Measurements from ENCODE around the gene ZBTB46.

ZBTB46 gene

DNA sequence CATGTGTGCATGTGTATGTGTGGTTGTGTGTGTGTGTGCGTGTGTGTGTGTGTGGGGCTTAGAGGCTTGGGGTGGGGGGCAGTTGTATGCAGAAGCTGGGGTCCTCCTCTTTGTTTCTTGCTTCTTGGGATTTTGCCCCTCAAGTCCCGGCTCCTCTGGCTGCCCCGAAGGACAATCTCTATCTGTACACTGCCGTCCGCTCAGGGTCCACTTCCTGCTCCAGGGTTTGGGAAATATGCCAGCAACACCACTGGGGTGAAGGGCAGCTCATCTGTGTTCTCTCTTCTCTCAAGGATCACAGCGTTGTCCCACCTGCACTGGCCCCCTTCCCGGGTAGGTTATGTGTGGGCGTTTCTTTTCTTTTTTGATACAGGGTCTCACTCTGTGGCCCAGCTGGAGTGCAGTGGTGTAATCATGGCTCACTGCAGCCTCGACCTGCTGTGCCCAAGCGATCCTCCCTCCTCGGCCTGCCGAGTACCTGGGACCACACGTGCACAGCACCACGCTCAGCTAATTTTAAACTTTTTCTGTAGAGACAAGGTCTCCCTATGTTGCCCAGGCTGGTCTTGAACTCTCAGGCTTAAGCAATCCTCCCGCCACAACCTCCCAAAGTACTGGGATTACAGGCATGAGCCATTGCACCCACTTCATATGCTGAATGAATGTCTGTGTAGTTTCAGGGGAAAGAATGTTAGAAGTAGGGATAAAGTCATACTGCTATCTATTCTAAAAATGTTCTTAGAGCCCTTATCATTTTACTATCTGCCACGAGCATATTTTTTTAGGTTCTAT is 65.8 kb downstream of the ZBTB46 start:
- DNase-seq = no peak

DNA sequence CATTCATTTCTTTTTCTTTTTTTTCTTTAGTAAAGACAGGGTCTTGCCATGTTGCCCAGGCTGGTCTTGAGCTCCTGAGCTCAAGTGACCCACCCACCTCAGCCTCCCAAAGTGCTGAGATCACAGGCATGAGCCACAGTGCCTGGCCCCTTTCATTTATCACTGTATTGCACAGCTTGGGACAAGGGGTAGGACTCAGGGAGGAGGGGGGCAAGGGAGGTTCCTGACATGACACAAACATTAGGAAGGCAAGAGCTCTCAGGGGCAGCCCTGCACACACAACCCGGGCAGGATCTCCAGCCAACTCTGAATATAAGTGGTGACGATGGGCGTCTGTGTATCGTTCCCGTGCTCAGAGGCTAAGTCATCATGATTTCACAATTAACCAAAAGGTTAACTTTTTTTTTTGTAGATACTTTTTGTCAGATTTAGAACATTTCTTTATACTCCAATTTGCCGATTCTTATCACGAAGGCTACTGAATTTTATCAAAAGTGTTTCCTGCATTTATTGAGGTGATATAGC is 71.6 kb downstream of the ZBTB46 start:
- DNase-seq = no peak

DNA sequence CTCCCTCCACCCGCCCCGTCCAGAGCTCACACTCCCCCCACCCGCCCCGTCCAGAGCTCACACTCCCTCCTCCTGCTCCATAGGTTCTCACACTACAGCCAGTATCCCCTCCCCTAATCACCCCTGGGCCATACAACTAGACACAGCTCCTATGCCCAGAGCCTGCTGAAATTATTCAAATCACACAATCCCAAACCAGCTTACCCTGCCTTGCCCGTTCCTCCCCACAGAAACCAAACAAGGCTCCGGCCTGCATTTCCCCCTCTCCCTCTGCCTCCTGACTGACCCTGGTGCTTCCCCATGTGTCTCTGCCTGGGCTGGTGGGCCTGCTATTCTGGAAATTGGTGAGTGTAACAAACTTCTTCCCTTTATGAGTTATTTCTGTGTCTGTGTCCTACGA is 72.9 kb downstream of the ZBTB46 start:
- no peak for DNase-seq

DNA sequence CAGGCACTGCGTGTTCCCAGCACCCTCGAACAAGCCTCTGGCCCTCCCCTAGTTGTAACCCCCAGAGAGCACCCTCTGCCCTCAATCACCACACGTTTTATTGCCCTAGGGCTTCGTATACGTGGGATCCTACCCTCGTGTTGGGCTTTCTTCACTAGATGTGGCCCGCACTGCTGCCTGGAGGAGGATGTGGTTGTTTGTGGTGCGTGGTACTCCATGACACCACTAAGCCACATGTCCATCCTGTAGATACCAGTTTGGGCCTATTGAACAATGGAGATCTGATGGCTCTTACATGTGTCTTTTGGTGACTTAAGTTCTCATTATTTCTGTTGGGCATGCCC is 74.4 kb downstream of the ZBTB46 start:
- no peak for DNase-seq

DNA sequence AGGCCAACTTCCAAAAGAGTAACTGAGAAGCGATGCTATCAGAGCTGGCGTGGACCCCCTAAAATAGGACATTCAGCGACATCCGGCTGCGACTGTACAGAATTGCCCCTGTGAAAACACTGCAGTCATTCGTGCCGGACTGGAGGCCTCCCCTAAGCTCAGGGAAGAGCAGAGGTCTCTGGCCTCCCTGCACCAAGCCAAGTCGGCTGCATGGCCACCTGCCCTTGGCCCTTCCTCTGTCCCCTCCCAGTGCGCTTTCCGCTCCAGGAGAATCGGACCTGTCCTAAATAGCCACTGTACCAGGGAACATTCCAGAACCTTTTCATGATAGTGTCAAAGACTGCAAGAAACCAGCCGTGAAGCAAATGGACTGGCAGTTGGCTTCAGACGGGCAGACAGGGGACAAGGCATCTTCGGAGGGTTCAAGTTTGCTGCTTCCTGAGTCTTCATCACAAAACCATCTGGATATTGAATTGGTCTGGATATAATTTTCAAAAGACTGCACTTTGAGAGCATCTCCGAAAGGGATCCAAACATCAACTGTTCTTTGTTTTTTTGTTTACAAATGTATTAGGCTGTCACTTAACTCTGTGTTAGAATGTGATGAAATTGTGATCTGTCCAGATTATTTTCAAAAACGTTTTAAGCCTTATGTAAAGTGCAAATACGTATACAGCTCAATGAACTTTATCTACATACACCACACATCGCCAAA is 75.0 kb downstream of the ZBTB46 start:
- no peak for DNase-seq

DNA sequence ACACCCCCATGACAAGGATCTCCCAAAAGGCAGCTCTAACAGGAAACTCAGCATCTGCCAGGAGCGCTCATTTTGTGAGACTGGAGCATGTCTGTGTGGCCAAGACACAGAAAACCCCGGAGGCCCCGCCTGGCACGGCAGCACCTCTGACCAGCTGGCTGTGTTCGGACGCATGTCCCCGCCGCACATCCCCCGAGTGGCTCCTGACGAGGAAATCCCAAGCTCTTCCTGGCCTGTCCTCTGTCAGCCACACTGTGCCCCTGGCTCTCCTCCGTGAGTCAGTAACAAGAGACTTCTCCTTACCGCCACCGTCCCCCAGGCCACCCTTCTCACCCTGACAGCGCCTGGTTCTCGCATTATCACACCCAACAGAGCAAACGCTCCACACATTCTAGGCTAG is 77.1 kb downstream of the ZBTB46 start:
- no peak for DNase-seq

DNA sequence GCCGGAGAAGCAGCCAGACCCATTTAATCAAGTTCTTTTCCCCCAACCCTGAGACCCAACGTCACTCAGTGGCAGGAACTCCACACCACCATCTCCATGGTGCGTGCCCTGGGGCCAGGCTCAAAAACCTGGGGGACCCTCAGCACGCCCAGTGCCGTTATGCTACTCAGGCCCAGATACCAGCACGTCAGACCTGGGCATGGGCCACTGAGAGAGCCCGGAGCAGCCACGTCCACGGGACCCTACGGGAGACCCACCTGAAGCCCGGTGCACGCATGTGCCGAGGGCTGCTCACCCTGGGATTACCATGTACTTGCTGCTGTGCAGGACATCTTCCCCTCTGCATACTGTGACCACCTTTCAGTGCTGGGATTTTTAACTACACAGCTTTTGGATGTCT is 77.7 kb downstream of the ZBTB46 start:
- DNase-seq = no peak

DNA sequence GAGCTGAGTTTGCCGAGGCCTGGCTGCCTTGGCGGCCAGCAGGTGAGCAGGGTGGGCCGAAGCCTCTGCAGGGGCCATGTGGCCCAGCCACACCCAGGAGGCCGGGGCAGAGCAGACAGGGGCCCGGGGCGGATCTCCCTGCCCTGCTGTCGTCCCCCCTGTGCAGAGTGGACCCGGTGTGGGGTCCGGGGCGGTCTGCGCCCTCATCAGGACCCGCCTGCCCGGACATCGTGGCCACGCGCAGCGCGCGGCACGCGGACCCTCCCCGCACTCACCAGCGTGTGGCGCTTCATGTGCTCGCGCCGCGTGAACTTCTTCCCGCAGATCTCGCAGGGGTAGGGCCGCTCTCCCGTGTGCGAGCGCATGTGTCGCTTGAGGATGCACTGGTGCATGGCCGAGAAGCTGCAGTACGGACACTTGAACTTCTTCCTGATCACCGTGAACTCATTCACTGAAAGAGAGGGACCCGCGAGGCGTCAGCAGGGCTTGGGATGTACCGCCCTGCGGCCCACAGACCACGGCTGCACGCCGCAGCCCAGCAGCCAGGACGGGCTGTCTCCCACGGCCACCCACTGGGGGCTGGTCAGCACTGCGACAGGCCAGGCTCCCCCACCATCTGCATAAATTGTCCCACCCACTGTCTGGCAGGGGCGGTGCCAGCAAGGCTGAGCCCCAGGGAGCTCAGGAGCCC is 78.5 kb downstream of the ZBTB46 start:
- no peak for DNase-seq

DNA sequence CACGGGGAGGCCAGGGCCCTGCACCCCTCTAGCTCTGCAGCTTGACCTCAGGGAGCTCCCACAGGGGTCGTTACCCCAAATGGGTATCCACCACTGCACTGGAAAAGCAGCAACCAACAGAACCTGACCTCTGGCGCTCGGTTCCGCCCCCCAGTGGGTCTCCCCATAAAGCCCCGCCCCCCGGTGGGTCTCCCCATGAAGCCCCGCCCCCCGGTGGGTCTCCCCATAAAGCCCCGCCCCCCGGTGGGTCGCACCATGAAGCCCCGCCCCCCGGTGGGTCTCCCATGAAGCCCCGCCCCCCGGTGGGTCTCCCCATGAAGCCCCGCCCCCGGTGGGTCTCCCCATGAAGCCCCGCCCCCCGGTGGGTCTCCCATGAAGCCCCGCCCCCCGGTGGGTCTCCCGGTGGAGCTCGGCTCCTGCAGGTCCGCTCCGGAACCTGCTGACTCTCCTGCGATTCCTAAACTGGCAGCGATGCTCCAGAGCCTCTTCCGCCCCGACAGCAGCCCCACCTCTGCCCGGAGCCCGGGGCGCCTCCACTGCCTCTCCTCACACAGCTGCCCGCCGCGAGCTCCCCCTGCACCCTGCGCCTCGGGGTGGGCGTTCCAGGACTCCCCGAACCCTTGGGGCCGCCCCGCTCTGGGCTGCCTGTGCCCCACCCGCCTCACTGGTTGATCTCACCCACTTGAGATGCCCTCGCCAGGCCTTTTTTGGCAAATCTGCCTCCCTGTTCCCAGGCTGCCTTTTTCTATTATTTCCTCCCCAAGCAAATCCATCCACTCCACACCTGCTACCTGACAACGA is 79.4 kb downstream of the ZBTB46 start:
- no peak for DNase-seq

DNA sequence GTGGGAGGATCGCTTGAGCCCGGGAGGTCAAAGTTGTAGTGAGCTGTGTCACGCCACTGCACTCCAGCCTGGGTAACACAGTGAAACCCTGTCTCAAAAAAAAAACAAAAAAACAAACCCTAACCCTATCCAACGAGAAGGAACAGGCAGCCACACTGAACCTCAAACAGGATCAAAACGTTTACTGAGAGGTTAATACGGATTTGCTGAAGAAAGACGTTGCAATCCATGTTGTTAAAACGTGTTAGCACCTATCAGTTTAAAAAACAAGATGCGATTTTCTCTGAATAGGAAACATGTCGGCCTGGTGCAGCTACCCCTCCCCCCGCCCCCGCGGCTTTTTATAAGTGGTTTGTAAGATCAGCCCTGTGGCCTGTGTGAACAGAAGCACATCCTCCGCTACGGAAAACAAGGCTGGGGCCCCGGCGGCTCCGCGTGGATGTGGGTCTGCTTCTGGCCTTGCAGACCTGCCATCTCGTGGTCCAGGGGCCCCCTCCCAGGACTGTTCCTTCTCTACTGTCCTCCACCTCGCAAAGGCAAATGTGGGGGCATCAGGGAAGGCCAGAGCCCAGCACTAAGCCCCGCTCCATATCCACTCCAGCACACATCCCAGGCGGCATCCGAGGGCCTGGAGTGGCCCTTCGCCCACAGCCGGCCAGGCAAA is 80.1 kb downstream of the ZBTB46 start:
- no peak for DNase-seq

DNA sequence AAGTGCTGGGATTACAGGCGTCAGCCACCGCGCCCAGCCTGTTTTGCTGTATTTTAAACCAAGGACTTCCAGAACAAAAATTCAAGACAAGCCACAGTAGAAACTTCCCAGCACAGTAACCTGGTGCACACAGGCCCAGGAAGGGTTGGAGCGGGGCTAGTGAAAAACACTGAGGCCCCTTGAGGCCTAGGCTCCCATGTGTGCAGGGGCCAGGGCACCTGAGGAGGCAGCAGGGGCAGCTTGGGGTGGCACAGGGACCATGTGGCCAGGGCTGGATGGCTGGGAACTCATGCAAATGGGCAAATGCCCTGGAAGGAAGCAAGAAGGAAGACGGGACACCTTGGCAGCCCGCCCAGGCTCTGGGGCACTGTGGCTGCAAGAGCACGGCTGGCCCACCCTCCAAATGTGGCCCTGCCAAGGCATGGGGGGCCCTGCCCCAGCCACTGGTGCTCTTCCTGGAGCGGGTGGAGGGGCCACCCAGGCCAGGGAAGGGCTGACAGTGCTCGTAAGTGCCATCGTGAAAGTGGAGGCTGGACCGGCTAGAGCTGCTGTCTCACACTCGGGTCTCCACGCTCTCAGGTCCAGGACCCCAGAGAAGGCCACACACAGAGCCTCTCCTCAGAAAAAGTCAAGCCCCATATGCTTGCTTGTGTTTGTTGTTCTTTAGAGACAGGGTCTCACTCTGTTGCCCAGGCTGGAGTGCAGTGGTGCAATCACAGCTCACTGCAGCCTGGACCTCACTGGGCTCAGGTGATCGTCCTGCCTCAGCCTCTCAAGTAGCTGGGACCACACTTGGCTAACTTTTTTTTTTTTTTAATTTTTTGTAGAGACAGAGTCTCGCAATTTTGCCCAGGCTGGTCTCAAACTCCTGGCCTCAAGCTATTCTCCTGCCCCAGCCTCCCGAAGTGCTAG is 81.2 kb downstream of the ZBTB46 start:
- no peak for DNase-seq

DNA sequence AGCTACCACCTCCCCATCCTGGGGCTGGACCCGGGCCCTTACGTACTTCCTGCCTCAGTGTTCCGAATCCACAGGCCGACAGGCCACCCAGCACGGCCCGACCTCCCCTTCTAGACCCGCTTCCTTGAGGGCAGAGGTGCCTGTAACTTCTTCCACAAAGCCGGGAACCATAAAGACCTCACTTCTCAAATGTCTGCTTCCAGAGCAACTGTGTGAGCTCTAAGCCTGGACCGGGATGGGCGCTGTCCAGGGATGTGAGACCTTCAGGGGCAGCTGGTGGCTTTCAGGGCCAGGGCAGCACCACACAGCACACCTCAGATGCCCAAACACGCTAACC is 82.2 kb downstream of the ZBTB46 start:
- DNase-seq = no peak

DNA sequence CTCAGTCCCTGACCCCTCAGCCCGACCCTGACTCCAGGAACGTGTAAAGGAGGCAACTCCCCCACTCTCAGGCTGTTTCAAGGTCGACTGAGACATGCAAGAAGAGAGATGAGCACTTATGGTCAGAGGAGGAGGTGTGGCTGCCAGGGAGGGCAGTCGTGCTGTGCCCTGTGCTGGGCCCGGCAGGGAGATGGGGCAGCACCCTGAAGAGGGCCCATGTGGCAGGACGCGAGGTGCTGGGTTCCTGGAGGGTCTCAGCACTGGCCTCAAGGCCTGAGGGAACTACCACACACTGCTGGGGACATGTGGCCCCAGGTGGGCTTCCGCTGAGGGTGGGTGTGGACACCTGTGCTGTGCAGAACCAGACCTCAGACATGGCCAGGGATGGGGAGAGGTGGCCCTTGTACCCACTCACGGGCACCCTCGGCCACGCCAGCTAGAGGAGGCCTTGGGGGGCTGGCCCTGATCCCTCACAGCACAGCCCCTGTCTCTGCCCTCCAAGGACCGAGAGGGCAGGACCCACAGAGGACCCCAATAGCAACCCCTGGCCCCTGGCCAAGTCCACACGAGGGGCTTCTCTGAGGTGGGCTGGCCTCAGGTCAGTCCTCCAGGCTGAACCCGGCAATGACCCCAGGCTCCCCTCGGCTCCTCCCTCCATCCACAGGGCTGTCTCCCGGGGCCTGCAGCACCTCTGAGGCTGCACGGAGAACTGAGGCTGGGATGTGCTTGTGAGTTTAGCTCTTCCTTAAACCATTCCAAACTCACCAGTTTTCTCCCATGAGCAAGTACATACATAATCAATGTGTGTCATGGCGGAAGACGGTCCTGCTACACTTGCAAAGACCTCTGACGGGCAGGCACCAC is 82.8 kb downstream of the ZBTB46 start:
- no peak for DNase-seq

DNA sequence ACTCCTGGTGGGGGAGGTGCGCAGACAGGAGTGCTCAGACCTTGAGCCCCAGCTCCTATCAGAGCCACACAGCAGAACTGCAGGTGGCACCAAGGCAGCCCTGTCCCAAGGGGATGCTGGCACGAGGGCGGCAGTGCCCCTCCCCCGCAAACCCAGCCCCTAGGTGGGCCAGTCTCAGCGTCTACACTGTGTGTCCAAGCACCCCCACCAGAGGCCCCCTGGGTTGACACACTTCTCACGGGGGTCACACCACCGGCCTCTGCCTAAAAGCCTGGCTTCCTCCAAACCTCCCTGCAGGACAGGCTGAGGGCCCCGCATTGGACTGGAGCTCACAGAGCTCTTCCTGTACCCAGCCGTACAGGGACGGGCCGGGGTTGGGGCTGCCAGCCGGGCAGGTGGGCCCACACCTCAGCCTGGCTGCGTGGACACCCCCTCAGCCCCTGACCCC is 83.4 kb downstream of the ZBTB46 start:
- no peak for DNase-seq

DNA sequence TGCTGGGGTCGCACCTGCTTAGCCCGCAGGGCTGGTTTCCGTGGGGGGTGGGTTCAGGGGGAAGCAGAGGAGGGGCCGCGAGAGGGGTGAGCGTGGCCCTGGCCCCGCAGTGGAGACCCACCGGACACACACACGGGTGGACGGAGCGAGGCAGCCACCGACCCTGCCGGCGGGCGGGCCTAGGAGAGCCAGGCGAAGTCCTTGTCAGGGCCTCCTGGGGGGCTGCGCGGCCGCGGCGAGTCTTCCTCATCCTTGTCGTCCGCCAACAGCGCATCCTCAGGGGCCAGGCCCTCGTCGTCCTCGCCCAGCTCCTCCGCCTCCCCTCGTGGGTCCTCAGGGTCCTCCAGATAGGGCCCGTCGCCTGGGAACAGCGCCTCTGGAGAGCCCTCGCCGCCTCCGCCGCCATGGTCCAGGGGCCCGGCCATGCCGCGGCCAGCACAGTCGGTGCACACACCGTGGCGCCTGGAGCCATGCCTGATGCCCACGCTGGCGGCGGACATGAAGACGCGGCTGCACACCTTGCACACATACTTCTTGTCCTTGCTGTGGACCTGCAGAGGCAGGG is 84.2 kb downstream of the ZBTB46 start:
- no peak for DNase-seq

DNA sequence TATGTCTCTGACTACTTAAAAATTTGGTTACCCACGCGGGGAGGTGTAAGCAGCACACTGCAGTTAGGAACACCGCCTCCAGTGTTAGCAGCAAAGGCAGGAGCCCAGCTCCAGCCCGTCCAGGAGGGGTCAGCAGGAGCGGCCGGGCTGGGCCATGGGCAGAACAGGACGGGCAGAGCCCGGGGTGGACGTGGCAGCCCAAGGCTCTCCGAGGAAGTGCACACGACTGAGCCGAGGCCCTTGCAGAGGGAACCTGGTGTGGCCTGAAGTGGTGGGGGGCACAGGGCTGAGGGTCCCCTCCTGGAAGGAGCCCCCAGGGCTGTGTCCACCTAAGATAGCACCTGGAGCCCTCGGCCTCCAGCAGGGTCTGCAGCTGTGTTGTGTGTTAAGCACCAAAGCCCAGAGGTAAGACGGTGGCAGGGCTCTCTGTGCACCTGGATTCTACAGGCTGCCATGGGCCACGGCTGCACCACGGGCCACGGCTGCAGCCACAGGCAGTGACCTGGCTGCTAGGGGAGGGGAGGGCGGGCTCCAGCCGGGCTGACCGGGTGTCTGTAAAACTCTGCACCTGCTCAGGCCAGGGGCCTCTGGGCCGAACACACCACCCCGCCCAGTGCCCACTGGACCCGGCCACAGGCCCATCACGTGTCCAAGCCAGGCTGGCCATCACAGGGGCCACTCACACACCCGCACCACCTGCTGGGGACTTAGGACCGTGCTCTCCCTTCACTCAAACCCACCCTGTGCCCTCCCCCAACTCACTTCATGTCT is 84.9 kb downstream of the ZBTB46 start:
- DNase-seq = no peak

DNA sequence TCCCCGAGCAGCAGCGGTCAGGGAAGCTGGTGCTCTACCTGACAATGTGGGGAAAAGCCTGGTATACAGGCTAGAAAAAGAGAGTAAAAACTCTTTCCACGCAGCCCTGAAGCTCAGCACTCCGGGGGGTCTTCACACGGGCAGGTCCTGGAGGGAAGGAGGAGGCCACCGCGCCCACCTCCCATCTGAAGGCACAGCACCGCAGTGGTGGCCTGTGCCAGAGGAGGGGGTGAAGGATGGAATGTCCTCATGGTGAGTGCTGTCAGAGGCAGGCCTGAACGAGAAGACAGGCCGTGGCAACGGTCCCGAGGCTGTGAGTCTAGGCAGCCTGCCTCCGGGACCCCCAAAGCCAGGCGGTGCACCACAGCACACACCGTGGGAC is 85.6 kb downstream of the ZBTB46 start:
- no peak for DNase-seq

DNA sequence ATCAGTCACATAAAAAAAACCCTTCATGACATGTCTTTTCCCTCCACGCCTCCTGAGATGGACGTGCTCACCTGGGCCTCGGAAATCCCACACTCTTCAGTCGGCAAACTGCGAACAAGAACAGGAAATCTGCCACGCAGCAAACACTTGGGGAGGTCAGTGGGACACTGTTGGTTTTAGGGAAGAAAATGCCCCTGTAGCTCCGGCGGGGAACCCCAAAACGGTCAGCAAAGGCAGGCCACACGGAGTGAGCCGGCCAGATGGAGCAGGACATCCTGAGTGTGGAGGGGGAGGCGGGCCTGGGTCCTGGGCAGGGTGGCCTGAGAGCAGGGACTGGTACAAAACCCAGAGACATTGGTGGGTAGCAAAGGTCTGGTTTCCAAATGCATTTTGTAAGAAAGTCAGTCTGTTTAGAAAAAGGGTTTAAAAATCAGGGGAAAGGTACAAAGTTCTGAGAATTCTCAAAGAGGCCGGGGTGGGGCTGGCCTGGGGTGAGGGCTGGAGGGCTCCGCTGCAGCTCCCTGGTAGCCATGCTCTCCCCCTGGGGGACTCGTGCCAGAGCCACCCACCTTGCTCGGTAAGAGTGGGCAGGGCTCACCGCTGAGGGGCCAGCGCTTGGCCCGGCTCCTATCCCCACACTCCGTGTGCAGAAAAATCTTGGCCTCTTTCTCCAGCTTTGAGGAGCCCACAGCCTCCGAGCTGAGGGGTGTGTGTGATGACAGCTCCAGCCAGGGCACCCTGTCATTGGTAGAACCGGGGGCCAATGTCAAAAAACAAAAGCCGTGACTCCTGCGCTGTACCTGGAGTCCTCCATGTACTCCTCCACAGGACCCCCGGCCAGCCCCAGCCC is 86.3 kb downstream of the ZBTB46 start:
- DNase-seq = no peak

All from activated CD4-positive, CD25-positive, alpha-beta regulatory T cell treated with anti-CD3 and anti-CD28 coated beads, Interleukin-2, amount 50 U/mL, for 72 hours (primary cell).